ENCODE results near the gene TCN2. TPM values are rescaled to one million over a fixed set of nuclear protein-coding genes. Genes with fewer than 3 reads are reported as not detected.

The TCN2 gene
- total and polyA plus RNA-seq, 4 experiments from 2014 or later = 0.93 to 2.3 (median 1.2) TPM

- POLR2A ChIA-PET (ENCODE audit: partially characterized antibody) = no interaction called here
- DNase-seq = no peak
- peak overlapping the region in 1 of 8 donors; percentile 39 for H3K4me3 Mint-ChIP-seq
- no peaks in the 10 kb centered on the region for H3K36me3 Mint-ChIP-seq
- H3K27me3 Mint-ChIP-seq = peaks cover 0 to 1% of the 10 kb centered on the region in 2 donors
- H3K27ac Mint-ChIP-seq = peak overlapping the region in 2 of 7 donors; percentile 65 to 84
- H3K4me1 ChIP-seq (ENCODE audit: insufficient read depth, low read length) = peaks cover 16% of the 10 kb centered on the region
- peaks cover 0 to 2% (median 0%) of the 10 kb centered on the region in 8 donors for H3K9me3 Mint-ChIP-seq
- intact Hi-C loops (cut with micrococcal nuclease) = no loop called here
- no peak overlapping the region for H3K4me3 ChIP-seq (ENCODE audit: low read length in 2 of 2)
- no peaks in the 10 kb centered on the region for H3K9me3 ChIP-seq (ENCODE audit: control insufficient read depth in 1 of 2, low read length in 2 of 2)
- H3K36me3 ChIP-seq (ENCODE audit: insufficient read depth, low read length) = no peaks in the 10 kb centered on the region
- no peak overlapping the region for H3K27ac ChIP-seq (ENCODE audit: low read depth, low read length)
- peaks cover 9 to 30% (median 19%) of the 10 kb centered on the region in 4 donors for H3K4me1 Mint-ChIP-seq
- H3K27me3 ChIP-seq (ENCODE audit: insufficient read depth, low read length) = no peaks in the 10 kb centered on the region
- CTCF ChIA-PET (ENCODE audit: partially characterized antibody) = interaction anchor here (0.8 to 1.0 kb wide), 2 partner anchors 25 to 146 kb away, joined by 3 to 4 read pairs; no protein-coding TSS in a partner anchor
These were observed 2.5 kb downstream of the TCN2 start for GRCh38 chr22:30609260-30610185.

GRCh38 chr22:30610299-30610698 is 3.3 kb downstream of the TCN2 start:
- CTCF ChIA-PET (ENCODE audit: partially characterized antibody) = interaction anchor here (1.0 kb wide), 1 partner anchor 25 kb away, joined by 4 read pairs; no protein-coding TSS in a partner anchor

GRCh38 chr22:30611197-30611596 is 4.2 kb downstream of the TCN2 start:
- Mint-ChIP-seq H3K9me3 (peaks cover 0 to 2% (median 0%) of the 10 kb centered on the region in 8 donors), H3K36me3 (no peaks in the 10 kb centered on the region), H3K27me3 (peaks cover 0 to 1% of the 10 kb centered on the region in 2 donors), H3K27ac (no peak overlapping the region), H3K4me3 (no peak overlapping the region), H3K4me1 (peaks cover 7 to 19% (median 10%) of the 10 kb centered on the region in 4 donors)
- no peaks in the 10 kb centered on the region for H3K27me3 ChIP-seq (ENCODE audit: insufficient read depth, low read length)
- intact Hi-C loops (cut with micrococcal nuclease) = no loop called here
- peaks cover 9% of the 10 kb centered on the region for H3K4me1 ChIP-seq (ENCODE audit: insufficient read depth, low read length)
- no peak overlapping the region for H3K27ac ChIP-seq (ENCODE audit: low read depth, low read length)
- no peaks in the 10 kb centered on the region for H3K9me3 ChIP-seq (ENCODE audit: control insufficient read depth in 1 of 2, low read length in 2 of 2)
- ChIA-PET POLR2A (ENCODE audit: partially characterized antibody) (no interaction called here), CTCF (ENCODE audit: partially characterized antibody) (no interaction called here)
- no peak for DNase-seq
- no peaks in the 10 kb centered on the region for H3K36me3 ChIP-seq (ENCODE audit: insufficient read depth, low read length)
- no peak overlapping the region for H3K4me3 ChIP-seq (ENCODE audit: low read length in 2 of 2)

More at GRCh38 chr22:30610299-30610698, 3.3 kb downstream of the TCN2 start:
- Mint-ChIP-seq H3K4me3 (no peak overlapping the region), H3K9me3 (peaks cover 0 to 2% (median 0%) of the 10 kb centered on the region in 8 donors), H3K27me3 (peaks cover 0 to 1% of the 10 kb centered on the region in 2 donors), H3K4me1 (peaks cover 9 to 28% (median 17%) of the 10 kb centered on the region in 4 donors), H3K36me3 (no peaks in the 10 kb centered on the region), H3K27ac (peak overlapping the region in 2 of 7 donors; percentile 37 to 67)
- Histone ChIP-seq H3K27ac (ENCODE audit: low read depth, low read length) (no peak overlapping the region), H3K27me3 (ENCODE audit: insufficient read depth, low read length) (no peaks in the 10 kb centered on the region), H3K4me3 (ENCODE audit: low read length in 2 of 2) (no peak overlapping the region), H3K36me3 (ENCODE audit: insufficient read depth, low read length) (no peaks in the 10 kb centered on the region), H3K9me3 (ENCODE audit: control insufficient read depth in 1 of 2, low read length in 2 of 2) (no peaks in the 10 kb centered on the region), H3K4me1 (ENCODE audit: insufficient read depth, low read length) (peaks cover 16% of the 10 kb centered on the region)
- DNase-seq = no peak
- intact Hi-C loops (cut with micrococcal nuclease) = no loop called here
- POLR2A ChIA-PET (ENCODE audit: partially characterized antibody) = no interaction called here

GRCh38 chr22:30612789-30613188 is 5.8 kb downstream of the TCN2 start:
- intact Hi-C loops (cut with micrococcal nuclease) = no loop called here
- Histone ChIP-seq H3K27ac (ENCODE audit: low read depth, low read length) (no peak overlapping the region), H3K4me3 (ENCODE audit: low read length in 2 of 2) (no peak overlapping the region), H3K27me3 (ENCODE audit: insufficient read depth, low read length) (no peaks in the 10 kb centered on the region), H3K4me1 (ENCODE audit: insufficient read depth, low read length) (no peaks in the 10 kb centered on the region), H3K9me3 (ENCODE audit: control insufficient read depth in 1 of 2, low read length in 2 of 2) (no peaks in the 10 kb centered on the region), H3K36me3 (ENCODE audit: insufficient read depth, low read length) (no peaks in the 10 kb centered on the region)
- Mint-ChIP-seq H3K4me3 (no peak overlapping the region), H3K4me1 (peaks cover 0 to 6% (median 2%) of the 10 kb centered on the region in 4 donors), H3K27ac (no peak overlapping the region), H3K27me3 (peaks cover 0 to 2% of the 10 kb centered on the region in 2 donors), H3K36me3 (no peaks in the 10 kb centered on the region), H3K9me3 (peaks cover 0 to 2% (median 0%) of the 10 kb centered on the region in 8 donors)
- no peak for DNase-seq
- CTCF ChIA-PET (ENCODE audit: partially characterized antibody) = no interaction called here
- POLR2A ChIA-PET (ENCODE audit: partially characterized antibody) = no interaction called here

GRCh38 chr22:30614268-30614667 is 7.3 kb downstream of the TCN2 start:
- CTCF ChIA-PET (ENCODE audit: partially characterized antibody) = interaction anchor here (1.2 kb wide), 1 partner anchor 10 kb away, joined by 5 read pairs; no protein-coding TSS in a partner anchor
- intact Hi-C loops (cut with micrococcal nuclease) = no loop called here
- no peak overlapping the region for H3K4me3 Mint-ChIP-seq

GRCh38 chr22:30614879-30615278 is 7.9 kb downstream of the TCN2 start:
- no peak for DNase-seq
- Mint-ChIP-seq H3K36me3 (no peaks in the 10 kb centered on the region), H3K4me3 (no peak overlapping the region), H3K27me3 (peaks cover 0 to 2% of the 10 kb centered on the region in 2 donors), H3K27ac (no peak overlapping the region), H3K9me3 (no peaks in the 10 kb centered on the region), H3K4me1 (no peaks in the 10 kb centered on the region)
- H3K27ac ChIP-seq (ENCODE audit: low read depth, low read length) = no peak overlapping the region
- H3K4me3 ChIP-seq (ENCODE audit: low read length in 2 of 2) = no peak overlapping the region
- H3K27me3 ChIP-seq (ENCODE audit: insufficient read depth, low read length) = no peaks in the 10 kb centered on the region
- ChIA-PET CTCF (ENCODE audit: partially characterized antibody) (interaction anchor here (1.2 kb wide), 1 partner anchor 11 kb away, joined by 5 read pairs; no protein-coding TSS in a partner anchor), POLR2A (ENCODE audit: partially characterized antibody) (no interaction called here)
- intact Hi-C loops (cut with micrococcal nuclease) = no loop called here
- H3K36me3 ChIP-seq (ENCODE audit: insufficient read depth, low read length) = no peaks in the 10 kb centered on the region
- H3K9me3 ChIP-seq (ENCODE audit: control insufficient read depth in 1 of 2, low read length in 2 of 2) = no peaks in the 10 kb centered on the region
- no peaks in the 10 kb centered on the region for H3K4me1 ChIP-seq (ENCODE audit: insufficient read depth, low read length)

More at GRCh38 chr22:30614268-30614667, 7.3 kb downstream of the TCN2 start:
- Mint-ChIP-seq H3K27ac (no peak overlapping the region), H3K27me3 (peaks cover 0 to 2% of the 10 kb centered on the region in 2 donors), H3K4me1 (peaks cover 0 to 3% (median 2%) of the 10 kb centered on the region in 4 donors), H3K9me3 (peaks cover 0 to 1% (median 0%) of the 10 kb centered on the region in 8 donors), H3K36me3 (no peaks in the 10 kb centered on the region)
- no peaks in the 10 kb centered on the region for H3K27me3 ChIP-seq (ENCODE audit: insufficient read depth, low read length)
- H3K36me3 ChIP-seq (ENCODE audit: insufficient read depth, low read length) = no peaks in the 10 kb centered on the region
- no peaks in the 10 kb centered on the region for H3K4me1 ChIP-seq (ENCODE audit: insufficient read depth, low read length)
- H3K9me3 ChIP-seq (ENCODE audit: control insufficient read depth in 1 of 2, low read length in 2 of 2) = no peaks in the 10 kb centered on the region
- H3K4me3 ChIP-seq (ENCODE audit: low read length in 2 of 2) = no peak overlapping the region
- no peak overlapping the region for H3K27ac ChIP-seq (ENCODE audit: low read depth, low read length)
- POLR2A ChIA-PET (ENCODE audit: partially characterized antibody) = no interaction called here
- DNase-seq = no peak

GRCh38 chr22:30615543-30615954 is 8.6 kb downstream of the TCN2 start:
- Histone ChIP-seq H3K4me3 (ENCODE audit: low read length in 2 of 2) (no peak overlapping the region), H3K27me3 (ENCODE audit: insufficient read depth, low read length) (no peaks in the 10 kb centered on the region), H3K27ac (ENCODE audit: low read depth, low read length) (no peak overlapping the region), H3K4me1 (ENCODE audit: insufficient read depth, low read length) (no peaks in the 10 kb centered on the region), H3K9me3 (ENCODE audit: control insufficient read depth in 1 of 2, low read length in 2 of 2) (no peaks in the 10 kb centered on the region), H3K36me3 (ENCODE audit: insufficient read depth, low read length) (no peaks in the 10 kb centered on the region)
- POLR2A ChIA-PET (ENCODE audit: partially characterized antibody) = no interaction called here
- Mint-ChIP-seq H3K36me3 (no peaks in the 10 kb centered on the region), H3K27ac (no peak overlapping the region), H3K4me1 (no peaks in the 10 kb centered on the region), H3K27me3 (peaks cover 0 to 2% of the 10 kb centered on the region in 2 donors), H3K9me3 (no peaks in the 10 kb centered on the region), H3K4me3 (no peak overlapping the region)
- intact Hi-C loops (cut with micrococcal nuclease) = no loop called here
- DNase-seq = no peak
- CTCF ChIA-PET (ENCODE audit: partially characterized antibody) = interaction anchor here (1.2 kb wide), 1 partner anchor 11 kb away, joined by 5 read pairs; no protein-coding TSS in a partner anchor
